Colonic mucosa (tissue), 4 donors: ENCODE results near the gene TP53. TPM values are rescaled to one million over a fixed set of nuclear protein-coding genes. Genes with fewer than 3 reads are reported as not detected.

Experiments
- DNase-seq: peaks from one replicate; pipeline ENCODE4 v3.0.0-alpha.2; 2020
- H3K27ac ChIP-seq: fragments of 200-600 bp; one replicate; pipeline ENCODE4 v1.8.0; 2021
- H3K27me3 ChIP-seq: fragments of 200-600 bp; one replicate; pipeline ENCODE4 v1.8.0; 2021
- H3K36me3 ChIP-seq: fragments of 200-600 bp; one replicate; pipeline ENCODE4 v1.8.0; 2021
- H3K4me1 ChIP-seq: fragments of 200-600 bp; one replicate; pipeline ENCODE4 v1.8.0; 2021; ENCODE audit warnings: mild to moderate bottlenecking
- H3K4me3 ChIP-seq: fragments of 200-600 bp; one replicate; pipeline ENCODE4 v1.8.0; 2021
- H3K9ac ChIP-seq, 2 donors: one replicate each; pipeline ENCODE4 v1.7.0; 2013; ENCODE audit warnings: control low read depth in 2 of 2, low read depth in 2 of 2, low read length in 2 of 2
- H3K9me3 ChIP-seq: fragments of 200-600 bp; one replicate; pipeline ENCODE4 v1.8.0; 2021
- intact Hi-C: fragments of 100-400 bp; cut with DNase I; formaldehyde crosslinking; loops from one replicate; pipeline ENCODE4 v1.14.1; 2022
- total RNA-seq, 2 donors: library from RNA; stranded (reverse); fragmentation: NEBNext Ultra II Directional in 1 of 2; extraction: Animal tissue kit (Norgen Biotek cat#: 25700) in 1 of 2; gene quantifications; one replicate each; pipeline ENCODE4 v1.2.1, GENCODE V29; 2021
- TF ChIP-seq, protein P1 (sequence below): fragments of 200-600 bp; IDR thresholded peaks from one replicate; pipeline ENCODE4 v1.8.0; 2022; ENCODE audit warnings: antibody characterized with exemption, mild to moderate bottlenecking
- donor health status: healthy.
- donor health status: DM: no; HTN: no; CAD: no.
- donor health status: DM: no; HTN: no; CAD: no.

TP53 gene
- total RNA-seq, 2 donors from 2014 or later = 64.3 to 90.0 TPM

GRCh38 chr17:7686222-7687071 is 843 bp downstream of the TP53 start:
- intact Hi-C loops = loop anchor here (5.0 kb wide), 1 partner anchor 54 kb away; the partner anchor contains the start of gene SHBG
- Histone ChIP-seq H3K27me3 (no peaks in the 10 kb centered on the region), H3K36me3 (no peaks in the 10 kb centered on the region), H3K9ac (peak overlapping the region; percentile 80 to 100), H3K4me1 (peaks cover 11% of the 10 kb centered on the region), H3K27ac (peak overlapping the region; percentile 97), H3K4me3 (peak overlapping the region; percentile 76), H3K9me3 (no peaks in the 10 kb centered on the region)
- peak; percentile 85 for DNase-seq
- TF ChIP-seq, protein P1, sequence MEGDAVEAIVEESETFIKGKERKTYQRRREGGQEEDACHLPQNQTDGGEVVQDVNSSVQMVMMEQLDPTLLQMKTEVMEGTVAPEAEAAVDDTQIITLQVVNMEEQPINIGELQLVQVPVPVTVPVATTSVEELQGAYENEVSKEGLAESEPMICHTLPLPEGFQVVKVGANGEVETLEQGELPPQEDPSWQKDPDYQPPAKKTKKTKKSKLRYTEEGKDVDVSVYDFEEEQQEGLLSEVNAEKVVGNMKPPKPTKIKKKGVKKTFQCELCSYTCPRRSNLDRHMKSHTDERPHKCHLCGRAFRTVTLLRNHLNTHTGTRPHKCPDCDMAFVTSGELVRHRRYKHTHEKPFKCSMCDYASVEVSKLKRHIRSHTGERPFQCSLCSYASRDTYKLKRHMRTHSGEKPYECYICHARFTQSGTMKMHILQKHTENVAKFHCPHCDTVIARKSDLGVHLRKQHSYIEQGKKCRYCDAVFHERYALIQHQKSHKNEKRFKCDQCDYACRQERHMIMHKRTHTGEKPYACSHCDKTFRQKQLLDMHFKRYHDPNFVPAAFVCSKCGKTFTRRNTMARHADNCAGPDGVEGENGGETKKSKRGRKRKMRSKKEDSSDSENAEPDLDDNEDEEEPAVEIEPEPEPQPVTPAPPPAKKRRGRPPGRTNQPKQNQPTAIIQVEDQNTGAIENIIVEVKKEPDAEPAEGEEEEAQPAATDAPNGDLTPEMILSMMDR = no peak

- TF ChIP-seq, protein P1 = no peak
- H3K4me3 ChIP-seq = peak overlapping the region; percentile 76
- H3K9me3 ChIP-seq = no peaks in the 10 kb centered on the region
- H3K4me1 ChIP-seq = peaks cover 11% of the 10 kb centered on the region
- H3K27me3 ChIP-seq = no peaks in the 10 kb centered on the region
- H3K27ac ChIP-seq = peak overlapping the region; percentile 97
- intact Hi-C loops = loop anchor here (5.0 kb wide), 1 partner anchor 53 kb away; the partner anchor contains the start of gene SHBG
- H3K9ac ChIP-seq = peak overlapping the region; percentile 71 to 100
- no peaks in the 10 kb centered on the region for H3K36me3 ChIP-seq
- peak; percentile 96 for DNase-seq
These were observed 1.6 kb downstream of the TP53 start for GRCh38 chr17:7685533-7686221.

DNA sequence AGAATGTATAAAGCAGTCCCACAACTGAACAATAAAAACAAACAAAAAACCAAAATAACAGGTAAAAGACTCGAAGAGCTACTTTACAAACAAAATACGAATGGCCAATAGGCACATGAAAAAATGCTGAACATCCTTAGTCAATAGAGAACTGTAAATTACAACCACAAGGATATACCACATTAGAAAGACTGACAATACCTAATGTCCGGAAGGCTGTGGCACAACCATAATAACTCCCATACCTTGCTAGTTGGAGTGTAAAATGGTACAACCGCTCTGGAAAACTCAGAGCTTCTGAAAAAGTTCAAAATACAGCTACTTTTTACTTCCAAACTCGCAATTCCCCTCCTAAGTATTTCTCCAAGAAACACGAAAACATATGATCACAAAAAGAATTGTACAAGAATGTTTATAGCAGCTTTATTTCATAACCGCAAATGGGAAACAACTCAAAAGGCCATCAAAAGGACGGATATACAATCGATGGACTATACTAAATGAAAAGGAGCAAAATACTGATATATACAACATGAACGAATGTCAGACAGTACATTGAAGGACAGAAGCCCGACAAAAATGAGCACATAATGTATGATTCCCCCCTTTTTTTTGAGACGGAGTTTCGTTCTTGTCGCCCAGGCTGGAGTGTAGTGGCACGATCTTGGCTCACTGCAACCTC is 2.3 kb downstream of the TP53 start:
- peak overlapping the region; percentile 97 for H3K27ac ChIP-seq
- H3K27me3 ChIP-seq = no peaks in the 10 kb centered on the region
- TF ChIP-seq, protein P1 = no peak
- peak overlapping the region; percentile 71 to 100 for H3K9ac ChIP-seq
- H3K4me1 ChIP-seq = peaks cover 11% of the 10 kb centered on the region
- intact Hi-C loops = loop anchor here (5.0 kb wide), 1 partner anchor 53 kb away; the partner anchor contains the start of gene SHBG
- H3K4me3 ChIP-seq = peak overlapping the region; percentile 76
- DNase-seq = no peak
- H3K9me3 ChIP-seq = no peaks in the 10 kb centered on the region
- no peaks in the 10 kb centered on the region for H3K36me3 ChIP-seq

DNA sequence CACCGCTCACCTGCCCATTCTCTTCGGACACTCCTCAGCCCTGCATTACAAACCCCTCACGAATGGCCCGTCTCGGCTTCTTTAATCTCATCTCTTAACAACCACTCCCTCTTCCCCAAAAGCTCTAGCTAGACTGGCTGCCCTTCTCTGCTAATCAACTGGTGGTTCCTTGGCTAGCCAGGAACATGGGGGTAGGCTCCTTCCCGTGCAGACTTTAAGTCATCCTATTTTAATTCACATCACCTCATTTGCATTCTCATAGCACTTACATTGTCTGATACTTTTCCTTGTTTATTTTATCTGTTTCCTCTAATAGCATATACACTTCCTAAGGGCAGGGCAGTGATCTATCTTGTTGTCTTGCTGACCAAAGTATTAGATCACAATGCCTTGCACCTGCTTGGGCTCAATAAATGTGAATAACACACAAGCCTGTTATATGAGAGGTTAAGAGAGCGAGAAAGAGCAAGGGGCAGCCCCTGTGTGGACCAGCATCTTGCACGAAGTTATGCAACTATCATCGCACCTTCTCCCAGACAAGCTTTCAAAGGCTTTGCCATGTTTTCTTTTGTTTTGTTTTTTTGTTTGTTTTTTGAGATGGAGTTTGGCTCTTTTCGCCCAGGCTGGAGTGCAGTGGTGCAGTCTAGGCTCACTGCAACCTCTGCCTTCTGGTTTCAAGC is 9.8 kb downstream of the TP53 start:
- Histone ChIP-seq H3K9me3 (peaks cover 4% of the 10 kb centered on the region), H3K4me1 (no peaks in the 10 kb centered on the region), H3K9ac (no peak overlapping the region), H3K27me3 (no peaks in the 10 kb centered on the region), H3K27ac (no peak overlapping the region), H3K36me3 (peaks cover 13% of the 10 kb centered on the region), H3K4me3 (no peak overlapping the region)
- intact Hi-C loops = no loop called here
- DNase-seq = no peak
- TF ChIP-seq, protein P1 = no peak

DNA sequence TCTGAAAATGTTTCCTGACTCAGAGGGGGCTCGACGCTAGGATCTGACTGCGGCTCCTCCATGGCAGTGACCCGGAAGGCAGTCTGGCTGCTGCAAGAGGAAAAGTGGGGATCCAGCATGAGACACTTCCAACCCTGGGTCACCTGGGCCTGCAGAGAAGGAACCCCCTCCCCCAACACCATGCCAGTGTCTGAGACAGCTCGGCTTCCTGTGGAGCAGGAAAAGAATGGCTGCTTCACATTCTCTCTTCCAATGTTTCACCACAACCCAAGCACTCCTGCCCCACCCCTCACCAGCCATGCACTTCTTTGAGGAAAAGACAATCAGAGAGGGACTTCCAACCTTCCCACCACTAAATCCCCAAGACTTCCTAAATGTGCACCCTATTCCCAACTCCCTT is 10.8 kb downstream of the TP53 start:
- DNase-seq = no peak
- no peaks in the 10 kb centered on the region for H3K27me3 ChIP-seq
- no peaks in the 10 kb centered on the region for H3K4me1 ChIP-seq
- H3K9me3 ChIP-seq = peaks cover 4% of the 10 kb centered on the region
- TF ChIP-seq, protein P1 = no peak
- H3K4me3 ChIP-seq = no peak overlapping the region
- intact Hi-C loops = no loop called here
- peaks cover 13% of the 10 kb centered on the region for H3K36me3 ChIP-seq
- no peak overlapping the region for H3K27ac ChIP-seq
- no peak overlapping the region for H3K9ac ChIP-seq
